K562 (cell line): ENCODE results near the gene KITLG. TPM values are rescaled to one million over a fixed set of nuclear protein-coding genes. Genes with fewer than 3 reads are reported as not detected.

Source experiments
- ATAC-seq: fragments of 200-7000 bp; cut with Tn5 transposase; 3 replicates; pipeline ENCODE4 v1.9.1; 2020; ENCODE audit warnings: moderate library complexity
- BruUV-seq: library from RNA; stranded (reverse); fragments of 400-500 nt; replicated peaks from 2 replicates; lab custom pipeline; 2021; lab: Mats Ljungman, UMichigan
- CTCF ChIA-PET: fragments of 300-600 bp; formaldehyde crosslinking; extraction: SDS; loops from one replicate; lab custom pipeline; 2021; ENCODE audit warnings: low intra/inter-chr PET ratio; lab: Yijun Ruan, JAX
- POLR2A ChIA-PET: fragments of 300-600, 350-650 bp; sonication (Branson Sonifier 250); formaldehyde crosslinking; extraction: SDS; loops from one replicate; lab custom pipeline; 2021; ENCODE audit warnings: antibody characterized with exemption, inconsistent platforms; lab: Yijun Ruan, JAX
- DNase-seq, 4 experiments: peaks; one replicate each; pipeline versions ENCODE4 v3.0.0 to v3.0.0-alpha.2; 2011 to 2018; ENCODE audit warnings: low spot score in 3 of 4, mixed read lengths in 3 of 4; ENCODE audit errors: extremely low read depth in 1 of 4
- FAIRE-seq: peaks from 2 replicates; lab custom pipeline; 2011; peaks lifted over from hg19 to GRCh38; lab: Jason Lieb, UNC
- H2AFZ ChIP-seq: 2 replicates; pipeline ENCODE4 v1.6.0; 2011; ENCODE audit warnings: low read depth, low read length, control low read depth, inconsistent platforms
- H3K27ac ChIP-seq: fragments of 200-600 bp; 3 replicates; pipeline ENCODE4 v1.8.0; 2011; ENCODE audit warnings: low read depth, mild to moderate bottlenecking, control low read depth, inconsistent platforms, low read length, moderate library complexity, mixed read lengths; ENCODE audit errors: extremely low read depth
- H3K27me3 ChIP-seq, 2 experiments: fragments of 300-600 bp in 1 of 2; 2 replicates in 1 of 2; 3 replicates in 1 of 2; pipeline versions ENCODE4 v1.6.0 to v1.8.0; 2011; ENCODE audit warnings: inconsistent platforms in 2 of 2, low read length in 2 of 2, mild to moderate bottlenecking in 1 of 2, mixed read lengths in 1 of 2, moderate library complexity in 1 of 2; ENCODE audit not compliant: control insufficient read depth in 2 of 2, insufficient read depth in 2 of 2
- H3K36me3 ChIP-seq: fragments of 300-600 bp; 3 replicates; pipeline ENCODE4 v1.8.0; 2011; ENCODE audit warnings: mild to moderate bottlenecking, low read length, inconsistent platforms; ENCODE audit not compliant: control insufficient read depth, insufficient read depth
- H3K4me1 ChIP-seq, 2 experiments: fragments of 200-600 bp in 1 of 2; replicated peaks in 1 of 2; 2 replicates in 1 of 2; 3 replicates in 1 of 2; pipeline versions ENCODE4 v1.5.1 to v1.8.0; 2011; ENCODE audit warnings: inconsistent platforms in 2 of 2, low read length in 2 of 2, mild to moderate bottlenecking in 1 of 2, mixed read lengths in 1 of 2, moderate library complexity in 1 of 2; ENCODE audit not compliant: control insufficient read depth in 2 of 2, insufficient read depth in 2 of 2
- H3K4me2 ChIP-seq: 2 replicates; pipeline ENCODE4 v1.6.1; 2011; ENCODE audit warnings: low read length, control low read depth, inconsistent platforms, mixed read lengths; ENCODE audit not compliant: insufficient read depth
- H3K4me3 ChIP-seq: fragments of 200-600 bp; sonication (generic), shearing (Covaris generic); 2 replicates; pipeline ENCODE4 v1.5.1; 2016; ENCODE audit warnings: control low read depth, inconsistent platforms
- H3K79me2 ChIP-seq: fragments of 200-600 bp; 3 replicates; pipeline ENCODE4 v1.8.0; 2011; ENCODE audit warnings: low read length, inconsistent platforms; ENCODE audit not compliant: control insufficient read depth, insufficient read depth
- H3K9ac ChIP-seq, 2 experiments: 2 replicates each; pipeline versions ENCODE4 v1.6.0 to v1.6.1; 2011; ENCODE audit warnings: low read depth in 2 of 2, low read length in 2 of 2, control low read depth in 1 of 2, inconsistent platforms in 1 of 2, mild to moderate bottlenecking in 1 of 2, mixed read lengths in 1 of 2; ENCODE audit not compliant: insufficient read depth in 1 of 2
- H3K9me1 ChIP-seq: one replicate; pipeline ENCODE4 v1.6.0; 2011; ENCODE audit warnings: inconsistent platforms, mild to moderate bottlenecking, low read length, moderate library complexity; ENCODE audit not compliant: control insufficient read depth, insufficient read depth
- H3K9me3 ChIP-seq: replicated peaks from 2 replicates; pipeline ENCODE4 v1.5.1; 2011; ENCODE audit warnings: low read depth, low read length, inconsistent platforms; ENCODE audit not compliant: control insufficient read depth, insufficient read depth
- H4K20me1 ChIP-seq: replicated peaks from 2 replicates; pipeline ENCODE4 v1.6.1; 2011; ENCODE audit warnings: low read length, inconsistent platforms, mixed read lengths; ENCODE audit not compliant: control insufficient read depth, insufficient read depth
- KHSRP ChIP-seq: fragments of 450-650 bp; IDR thresholded peaks from 2 replicates; pipeline ENCODE4 v1.6.1; 2017
- KLF13 ChIP-seq: fragments of 450-650 bp; IDR thresholded peaks from 2 replicates; pipeline ENCODE4 v1.6.1; 2016; ENCODE audit warnings: missing genetic modification characterization, low read depth, mild to moderate bottlenecking, missing compliant biosample characterization, moderate library complexity, borderline replicate concordance
- ZFX ChIP-seq: sonication (generic); formaldehyde crosslinking; IDR thresholded peaks from 2 replicates; pipeline ENCODE4 v1.8.0; 2022; ENCODE audit warnings: mild to moderate bottlenecking, missing genetic modification reagents, moderate library complexity
- ZNF347 ChIP-seq: fragments of 450-650 bp; formaldehyde crosslinking; IDR thresholded peaks from 2 replicates; pipeline ENCODE4 v1.4.0; 2020; ENCODE audit warnings: low read depth, mild to moderate bottlenecking, moderate library complexity
- ZNF561 ChIP-seq: fragments of 450-650 bp; formaldehyde crosslinking; conservative IDR thresholded peaks from 2 replicates; pipeline ENCODE4 v1.4.0; 2020; ENCODE audit warnings: mild to moderate bottlenecking, moderate library complexity
- ZNF778 ChIP-seq: fragments of 450-650 bp; formaldehyde crosslinking; IDR thresholded peaks from 2 replicates; pipeline ENCODE4 v1.4.0; 2020; ENCODE audit warnings: mild to moderate bottlenecking, moderate library complexity
- WGBS: fragments of 100-300 bp; shearing (Covaris generic); methylation state at CpG from one replicate; pipeline ENCODE4 v1.1.6; 2016; ENCODE audit warnings: low coverage, mixed read lengths; ENCODE audit not compliant: insufficient coverage; ENCODE audit errors: missing lambda C conversion rate; 5-methylcytosine and 5-hydroxymethylcytosine counted together
- in situ Hi-C: fragments of 300-500 bp; cut with MboI; formaldehyde crosslinking; loops from 4 replicates; pipeline ENCODE4 v1.15.0; 2018; ENCODE audit warnings: inconsistent platforms, mixed read lengths
- intact Hi-C: fragments of 100-400 bp; cut with micrococcal nuclease; formaldehyde crosslinking; loops from 2 replicates; pipeline ENCODE4 v1.14.2; 2022
- polyA plus RNA-seq, 8 experiments: library from polyadenylated mRNA; depleted of rRNA in 4 of 8; stranded (reverse) in 5 of 8; unstranded in 3 of 8; fragments of >200 nt; fragmentation: Nextera tagmentation in 2 of 8; fragmentation: Illumina TruSeq in 1 of 8; extraction: Ambion mirVana in 2 of 8; extraction: Trizol in 1 of 8; gene quantifications; 2 replicates each; pipeline versions ENCODE4 v1.2.1 to v1.2.3, GENCODE V29; 2011 to 2014; ENCODE audit warnings: inconsistent platforms in 1 of 8, missing spikeins in 1 of 8
- total RNA-seq, 7 experiments: library from RNA; depleted of rRNA in 6 of 7; stranded (reverse); fragments of >200 nt in 6 of 7; fragmentation: Illumina TruSeq in 2 of 7; extraction: Trizol in 2 of 7; gene quantifications; 2 replicates each; pipeline versions ENCODE4 v1.2.1 to v1.2.3, GENCODE V29; 2011 to 2021; ENCODE audit warnings: low replicate concordance in 1 of 7
- TF ChIP-seq, protein P1 (sequence below): IDR thresholded peaks from 2 replicates; pipeline ENCODE4 v1.6.1; 2011; ENCODE audit not compliant: insufficient read length; ENCODE audit errors: extremely low read depth
- TF ChIP-seq, protein P2 (sequence below): fragments of 450-650 bp; IDR thresholded peaks from 2 replicates; pipeline ENCODE4 v1.6.1; 2016; ENCODE audit warnings: mild to moderate bottlenecking, moderate library complexity
- TF ChIP-seq, protein P3 (sequence below): fragments of 250-450 bp; sonication (Bioruptor Pico); IDR thresholded peaks from 2 replicates; pipeline ENCODE4 v1.5.0; 2022; ENCODE audit warnings: mild to moderate bottlenecking

The KITLG gene
- total and polyA plus RNA-seq, 9 of the 15 experiments (the other 6 are each of a cell fraction or from before 2014, with no cell fraction given) = 0.04 to 0.09 (median 0.04) TPM; not detected in 6

DNA sequence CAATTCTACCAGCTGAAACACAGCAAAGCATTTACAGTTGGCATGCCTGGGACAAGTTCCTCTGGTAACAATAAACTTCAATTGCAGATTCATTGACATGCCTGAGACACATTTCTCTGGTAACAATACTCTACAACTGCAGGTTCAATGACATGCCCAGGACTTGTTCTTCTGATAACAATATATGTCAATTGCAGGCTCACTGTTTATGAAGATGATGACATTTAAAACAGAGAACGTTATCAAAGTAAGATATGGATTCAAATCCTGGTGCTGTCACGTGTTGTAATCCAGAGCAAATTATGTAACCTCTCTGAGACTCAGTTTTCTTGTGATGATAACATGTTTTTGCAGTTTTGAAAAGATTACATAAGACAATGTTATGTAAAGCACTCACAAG is 20.5 kb downstream of the KITLG start:
- Histone ChIP-seq H3K27me3 (no peaks in the 10 kb centered on the region), H2AFZ (no peak overlapping the region), H4K20me1 (no peaks in the 10 kb centered on the region), H3K4me2 (no peak overlapping the region), H3K79me2 (no peaks in the 10 kb centered on the region), H3K27ac (no peak overlapping the region), H3K4me3 (no peak overlapping the region), H3K4me1 (no peaks in the 10 kb centered on the region), H3K9ac (no peak overlapping the region), H3K36me3 (no peaks in the 10 kb centered on the region), H3K9me1 (no peaks in the 10 kb centered on the region), H3K9me3 (0 out of 2 replicates have a peak, but pooled peaks cover 1% of the 10 kb centered on the region)
- no peak for DNase-seq
- FAIRE-seq = no peak
- intact Hi-C loops = no loop called here
- 0% methylated on average over 2 of the region's 2 CpGs for WGBS
- CTCF ChIA-PET = no interaction called here
- in situ Hi-C loops = no loop called here
- no peak for ATAC-seq
- TF ChIP-seq, protein P1, sequence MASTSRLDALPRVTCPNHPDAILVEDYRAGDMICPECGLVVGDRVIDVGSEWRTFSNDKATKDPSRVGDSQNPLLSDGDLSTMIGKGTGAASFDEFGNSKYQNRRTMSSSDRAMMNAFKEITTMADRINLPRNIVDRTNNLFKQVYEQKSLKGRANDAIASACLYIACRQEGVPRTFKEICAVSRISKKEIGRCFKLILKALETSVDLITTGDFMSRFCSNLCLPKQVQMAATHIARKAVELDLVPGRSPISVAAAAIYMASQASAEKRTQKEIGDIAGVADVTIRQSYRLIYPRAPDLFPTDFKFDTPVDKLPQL = no peak
- TF ChIP-seq ZNF778 (CRISPR knock-in tag) = no peak
- TF ChIP-seq, protein P2, sequence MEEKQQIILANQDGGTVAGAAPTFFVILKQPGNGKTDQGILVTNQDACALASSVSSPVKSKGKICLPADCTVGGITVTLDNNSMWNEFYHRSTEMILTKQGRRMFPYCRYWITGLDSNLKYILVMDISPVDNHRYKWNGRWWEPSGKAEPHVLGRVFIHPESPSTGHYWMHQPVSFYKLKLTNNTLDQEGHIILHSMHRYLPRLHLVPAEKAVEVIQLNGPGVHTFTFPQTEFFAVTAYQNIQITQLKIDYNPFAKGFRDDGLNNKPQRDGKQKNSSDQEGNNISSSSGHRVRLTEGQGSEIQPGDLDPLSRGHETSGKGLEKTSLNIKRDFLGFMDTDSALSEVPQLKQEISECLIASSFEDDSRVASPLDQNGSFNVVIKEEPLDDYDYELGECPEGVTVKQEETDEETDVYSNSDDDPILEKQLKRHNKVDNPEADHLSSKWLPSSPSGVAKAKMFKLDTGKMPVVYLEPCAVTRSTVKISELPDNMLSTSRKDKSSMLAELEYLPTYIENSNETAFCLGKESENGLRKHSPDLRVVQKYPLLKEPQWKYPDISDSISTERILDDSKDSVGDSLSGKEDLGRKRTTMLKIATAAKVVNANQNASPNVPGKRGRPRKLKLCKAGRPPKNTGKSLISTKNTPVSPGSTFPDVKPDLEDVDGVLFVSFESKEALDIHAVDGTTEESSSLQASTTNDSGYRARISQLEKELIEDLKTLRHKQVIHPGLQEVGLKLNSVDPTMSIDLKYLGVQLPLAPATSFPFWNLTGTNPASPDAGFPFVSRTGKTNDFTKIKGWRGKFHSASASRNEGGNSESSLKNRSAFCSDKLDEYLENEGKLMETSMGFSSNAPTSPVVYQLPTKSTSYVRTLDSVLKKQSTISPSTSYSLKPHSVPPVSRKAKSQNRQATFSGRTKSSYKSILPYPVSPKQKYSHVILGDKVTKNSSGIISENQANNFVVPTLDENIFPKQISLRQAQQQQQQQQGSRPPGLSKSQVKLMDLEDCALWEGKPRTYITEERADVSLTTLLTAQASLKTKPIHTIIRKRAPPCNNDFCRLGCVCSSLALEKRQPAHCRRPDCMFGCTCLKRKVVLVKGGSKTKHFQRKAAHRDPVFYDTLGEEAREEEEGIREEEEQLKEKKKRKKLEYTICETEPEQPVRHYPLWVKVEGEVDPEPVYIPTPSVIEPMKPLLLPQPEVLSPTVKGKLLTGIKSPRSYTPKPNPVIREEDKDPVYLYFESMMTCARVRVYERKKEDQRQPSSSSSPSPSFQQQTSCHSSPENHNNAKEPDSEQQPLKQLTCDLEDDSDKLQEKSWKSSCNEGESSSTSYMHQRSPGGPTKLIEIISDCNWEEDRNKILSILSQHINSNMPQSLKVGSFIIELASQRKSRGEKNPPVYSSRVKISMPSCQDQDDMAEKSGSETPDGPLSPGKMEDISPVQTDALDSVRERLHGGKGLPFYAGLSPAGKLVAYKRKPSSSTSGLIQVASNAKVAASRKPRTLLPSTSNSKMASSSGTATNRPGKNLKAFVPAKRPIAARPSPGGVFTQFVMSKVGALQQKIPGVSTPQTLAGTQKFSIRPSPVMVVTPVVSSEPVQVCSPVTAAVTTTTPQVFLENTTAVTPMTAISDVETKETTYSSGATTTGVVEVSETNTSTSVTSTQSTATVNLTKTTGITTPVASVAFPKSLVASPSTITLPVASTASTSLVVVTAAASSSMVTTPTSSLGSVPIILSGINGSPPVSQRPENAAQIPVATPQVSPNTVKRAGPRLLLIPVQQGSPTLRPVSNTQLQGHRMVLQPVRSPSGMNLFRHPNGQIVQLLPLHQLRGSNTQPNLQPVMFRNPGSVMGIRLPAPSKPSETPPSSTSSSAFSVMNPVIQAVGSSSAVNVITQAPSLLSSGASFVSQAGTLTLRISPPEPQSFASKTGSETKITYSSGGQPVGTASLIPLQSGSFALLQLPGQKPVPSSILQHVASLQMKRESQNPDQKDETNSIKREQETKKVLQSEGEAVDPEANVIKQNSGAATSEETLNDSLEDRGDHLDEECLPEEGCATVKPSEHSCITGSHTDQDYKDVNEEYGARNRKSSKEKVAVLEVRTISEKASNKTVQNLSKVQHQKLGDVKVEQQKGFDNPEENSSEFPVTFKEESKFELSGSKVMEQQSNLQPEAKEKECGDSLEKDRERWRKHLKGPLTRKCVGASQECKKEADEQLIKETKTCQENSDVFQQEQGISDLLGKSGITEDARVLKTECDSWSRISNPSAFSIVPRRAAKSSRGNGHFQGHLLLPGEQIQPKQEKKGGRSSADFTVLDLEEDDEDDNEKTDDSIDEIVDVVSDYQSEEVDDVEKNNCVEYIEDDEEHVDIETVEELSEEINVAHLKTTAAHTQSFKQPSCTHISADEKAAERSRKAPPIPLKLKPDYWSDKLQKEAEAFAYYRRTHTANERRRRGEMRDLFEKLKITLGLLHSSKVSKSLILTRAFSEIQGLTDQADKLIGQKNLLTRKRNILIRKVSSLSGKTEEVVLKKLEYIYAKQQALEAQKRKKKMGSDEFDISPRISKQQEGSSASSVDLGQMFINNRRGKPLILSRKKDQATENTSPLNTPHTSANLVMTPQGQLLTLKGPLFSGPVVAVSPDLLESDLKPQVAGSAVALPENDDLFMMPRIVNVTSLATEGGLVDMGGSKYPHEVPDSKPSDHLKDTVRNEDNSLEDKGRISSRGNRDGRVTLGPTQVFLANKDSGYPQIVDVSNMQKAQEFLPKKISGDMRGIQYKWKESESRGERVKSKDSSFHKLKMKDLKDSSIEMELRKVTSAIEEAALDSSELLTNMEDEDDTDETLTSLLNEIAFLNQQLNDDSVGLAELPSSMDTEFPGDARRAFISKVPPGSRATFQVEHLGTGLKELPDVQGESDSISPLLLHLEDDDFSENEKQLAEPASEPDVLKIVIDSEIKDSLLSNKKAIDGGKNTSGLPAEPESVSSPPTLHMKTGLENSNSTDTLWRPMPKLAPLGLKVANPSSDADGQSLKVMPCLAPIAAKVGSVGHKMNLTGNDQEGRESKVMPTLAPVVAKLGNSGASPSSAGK = no peak
- TF ChIP-seq KLF13 (tag) = no peak
- TF ChIP-seq ZNF347 (CRISPR knock-in tag) = no peak
- TF ChIP-seq KHSRP = no peak
- no peak for TF ChIP-seq ZFX (CRISPR knock-in tag)
- TF ChIP-seq, protein P3, sequence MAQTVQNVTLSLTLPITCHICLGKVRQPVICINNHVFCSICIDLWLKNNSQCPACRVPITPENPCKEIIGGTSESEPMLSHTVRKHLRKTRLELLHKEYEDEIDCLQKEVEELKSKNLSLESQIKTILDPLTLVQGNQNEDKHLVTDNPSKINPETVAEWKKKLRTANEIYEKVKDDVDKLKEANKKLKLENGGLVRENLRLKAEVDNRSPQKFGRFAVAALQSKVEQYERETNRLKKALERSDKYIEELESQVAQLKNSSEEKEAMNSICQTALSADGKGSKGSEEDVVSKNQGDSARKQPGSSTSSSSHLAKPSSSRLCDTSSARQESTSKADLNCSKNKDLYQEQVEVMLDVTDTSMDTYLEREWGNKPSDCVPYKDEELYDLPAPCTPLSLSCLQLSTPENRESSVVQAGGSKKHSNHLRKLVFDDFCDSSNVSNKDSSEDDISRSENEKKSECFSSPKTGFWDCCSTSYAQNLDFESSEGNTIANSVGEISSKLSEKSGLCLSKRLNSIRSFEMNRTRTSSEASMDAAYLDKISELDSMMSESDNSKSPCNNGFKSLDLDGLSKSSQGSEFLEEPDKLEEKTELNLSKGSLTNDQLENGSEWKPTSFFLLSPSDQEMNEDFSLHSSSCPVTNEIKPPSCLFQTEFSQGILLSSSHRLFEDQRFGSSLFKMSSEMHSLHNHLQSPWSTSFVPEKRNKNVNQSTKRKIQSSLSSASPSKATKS (CRISPR knock-in tag) = no peak
- no peak for TF ChIP-seq ZNF561
- BruUV-seq = no TSS peak
- POLR2A ChIA-PET = no interaction called here
